Epidermal melanocyte (primary cell): ENCODE data around the gene PTN.
"Not testable (repeated sequence)": the region's sequence is repeated elsewhere in the genome, so short reads cannot be mapped to it uniquely, and the experiment has no call there.

Source experiments
- DNase-seq: peaks from one replicate; pipeline ENCODE4 v3.0.0; 2011; ENCODE audit warnings: low spot score; ENCODE audit not compliant: insufficient read length

Gene PTN

DNA sequence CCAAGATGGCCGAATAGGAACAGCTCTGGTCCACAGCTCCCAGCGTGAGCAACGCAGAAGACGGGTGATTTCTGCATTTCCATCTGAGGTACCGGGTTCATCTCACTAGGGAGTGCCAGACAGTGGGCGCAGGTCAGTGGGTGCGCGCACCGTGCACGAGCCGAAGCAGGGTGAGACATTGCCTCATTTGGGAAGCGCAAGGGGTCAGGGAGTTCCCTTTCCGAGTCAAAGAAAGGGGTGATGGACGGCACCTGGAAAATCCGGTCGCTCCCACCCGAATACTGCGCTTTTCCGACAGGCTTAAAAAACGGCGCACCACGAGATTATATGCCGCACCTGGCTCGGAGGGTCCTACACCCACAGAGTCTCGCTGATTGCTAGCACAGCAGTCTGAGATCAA lies 161.9 kb downstream of the PTN start:
- not testable (repeated sequence) for DNase-seq
